ENCODE results near the gene TPD52L1.
"Not testable (repeated sequence)": the region's sequence is repeated elsewhere in the genome, so short reads cannot be mapped to it uniquely, and the experiment has no call there.

TPD52L1 gene

DNA sequence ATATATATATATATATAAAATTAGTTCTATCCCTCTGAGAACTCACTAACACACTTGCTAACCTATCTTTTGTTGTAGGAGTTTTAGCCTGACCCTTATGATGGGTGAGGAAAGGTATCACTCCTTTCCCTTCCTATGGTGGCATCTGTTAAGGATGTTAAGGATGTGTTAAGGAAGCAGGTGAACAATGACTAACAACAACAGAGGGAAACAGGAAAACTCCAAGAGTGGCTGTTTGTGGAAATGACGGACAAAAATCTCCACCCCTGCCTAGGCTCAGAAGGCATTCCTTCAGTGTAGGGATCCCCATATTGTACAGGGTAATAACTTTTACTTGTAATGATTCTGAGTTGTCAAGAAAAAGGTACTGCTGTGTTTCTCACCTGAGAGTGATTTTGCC, 8.8 kb upstream of the TPD52L1 start:
- no peak for DNase-seq

- DNase-seq: no peak
Observed at GRCh38 chr6:125149256-125150144, 4.1 kb upstream of the TPD52L1 start.

GRCh38 chr6:125151700-125152099, 1.9 kb upstream of the TPD52L1 start:
- no peak for DNase-seq

- no peak for DNase-seq
Observed at GRCh38 chr6:125154118-125154760, 666 bp downstream of the TPD52L1 start.

DNA sequence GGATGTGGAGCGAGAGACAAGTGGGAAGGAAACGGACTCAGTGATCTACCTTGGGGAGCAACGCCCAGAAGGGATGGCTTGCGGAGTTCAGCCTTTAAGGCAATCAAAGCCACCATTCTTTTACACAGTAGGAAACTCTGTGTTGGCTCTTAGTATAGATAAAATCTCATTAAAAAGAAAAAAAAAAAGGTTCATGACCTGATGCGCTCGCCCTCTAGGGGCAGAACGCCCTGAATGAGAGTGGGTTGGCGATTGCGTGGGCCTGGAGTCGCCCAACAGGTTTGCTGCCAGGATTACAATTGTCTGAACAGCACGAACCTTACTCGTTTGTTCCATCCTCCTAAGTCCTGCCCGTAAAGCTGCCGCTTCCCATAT, 1.2 kb downstream of the TPD52L1 start:
- no peak for DNase-seq

- DNase-seq: no peak
Observed at GRCh38 chr6:125155344-125155743, 1.8 kb downstream of the TPD52L1 start.

GRCh38 chr6:125156496-125156895, 2.9 kb downstream of the TPD52L1 start:
- no peak for DNase-seq

- no peak for DNase-seq
Observed at GRCh38 chr6:125157280-125157679, 3.7 kb downstream of the TPD52L1 start.

- DNase-seq: no peak
Observed at GRCh38 chr6:125157725-125158124, 4.2 kb downstream of the TPD52L1 start.

- DNase-seq: not testable (repeated sequence)
Observed at GRCh38 chr6:125163339-125163738, 9.8 kb downstream of the TPD52L1 start.

DNA sequence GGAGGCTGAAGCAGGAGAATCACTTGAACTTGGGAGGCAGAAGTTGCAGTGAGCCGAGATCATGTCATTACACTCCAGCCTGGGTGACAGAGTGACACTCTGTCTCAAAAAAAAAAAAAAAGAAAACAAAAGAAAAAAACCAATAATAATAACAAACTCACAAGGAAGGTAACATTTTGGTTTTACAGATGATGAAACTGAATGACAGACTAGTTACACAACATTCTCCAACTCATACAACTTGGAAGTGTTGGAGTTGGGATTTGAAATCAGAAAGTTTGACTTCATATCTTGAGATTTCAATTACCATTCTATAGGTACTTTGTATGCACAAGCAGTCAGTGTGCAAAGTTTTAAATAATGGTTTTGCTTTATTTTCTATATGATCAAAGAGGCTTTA, 10.2 kb downstream of the TPD52L1 start:
- no peak for DNase-seq

DNA sequence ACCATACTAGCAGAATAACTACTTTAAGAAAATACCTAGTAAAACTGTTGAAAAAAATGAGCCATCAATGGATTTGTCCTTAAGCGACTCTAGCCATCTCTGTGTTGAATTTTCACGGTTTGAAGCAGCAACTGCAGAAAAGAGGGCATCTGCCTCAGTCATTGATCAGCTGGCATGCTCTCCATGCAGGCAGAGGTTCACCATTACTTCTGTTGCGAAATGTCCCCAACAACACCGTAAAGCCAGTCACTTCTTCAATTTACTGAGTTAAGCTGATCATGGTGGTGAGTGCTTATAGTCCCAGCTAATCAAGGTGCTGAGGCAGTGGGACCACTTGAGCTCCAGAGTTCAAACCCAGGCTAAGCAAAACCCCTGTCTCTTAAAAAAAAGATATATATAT, 11.1 kb downstream of the TPD52L1 start:
- DNase-seq: no peak

- no peak for DNase-seq
Observed at GRCh38 chr6:125165256-125165655, 11.7 kb downstream of the TPD52L1 start.

- DNase-seq: no peak
Observed at GRCh38 chr6:125165776-125166175, 12.2 kb downstream of the TPD52L1 start.

DNA sequence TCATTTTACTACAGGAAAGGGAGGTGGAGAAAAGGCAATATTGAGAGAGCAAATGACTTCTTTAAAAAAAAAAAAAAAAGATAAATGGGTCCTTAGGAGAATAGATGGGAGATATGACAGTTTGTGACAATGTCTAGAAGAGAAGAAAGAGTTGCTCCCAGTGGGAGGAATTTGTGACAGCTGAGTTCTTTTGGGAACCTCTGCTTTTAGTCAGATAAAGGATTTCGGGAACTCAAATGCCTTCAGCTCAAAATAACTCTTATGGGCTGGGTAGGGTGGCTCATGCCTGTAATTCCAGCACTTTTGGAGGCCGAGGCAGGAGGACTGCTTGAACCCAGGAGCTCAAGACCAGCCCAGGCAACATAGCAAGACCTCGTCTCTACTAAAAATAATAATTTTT, 13.1 kb downstream of the TPD52L1 start:
- no peak for DNase-seq

- DNase-seq: no peak
Observed at GRCh38 chr6:125167579-125167978, 14.0 kb downstream of the TPD52L1 start.

- no peak for DNase-seq
Observed at GRCh38 chr6:125169058-125169457, 15.5 kb downstream of the TPD52L1 start.

DNA sequence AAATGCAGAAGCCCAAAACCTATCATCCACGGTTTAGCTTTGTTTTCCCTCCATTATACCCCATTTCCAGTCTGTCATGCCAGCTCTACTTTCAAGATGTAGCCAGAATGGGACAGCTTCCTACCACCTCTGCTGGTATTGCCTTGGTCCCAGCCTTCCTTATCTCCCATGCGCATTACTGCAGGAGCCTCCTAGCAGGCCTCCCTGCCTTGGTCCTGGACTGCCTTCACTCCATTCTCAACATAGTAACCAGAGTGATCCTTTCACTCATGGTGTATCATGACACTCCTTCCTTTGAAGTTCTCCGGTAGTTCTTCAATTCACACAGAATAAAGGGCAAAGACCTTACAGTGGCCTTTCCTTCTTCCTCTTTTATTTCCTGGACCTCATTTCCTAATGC, 15.9 kb downstream of the TPD52L1 start:
- no peak for DNase-seq

GRCh38 chr6:125170376-125170775, 16.8 kb downstream of the TPD52L1 start:
- no peak for DNase-seq

DNA sequence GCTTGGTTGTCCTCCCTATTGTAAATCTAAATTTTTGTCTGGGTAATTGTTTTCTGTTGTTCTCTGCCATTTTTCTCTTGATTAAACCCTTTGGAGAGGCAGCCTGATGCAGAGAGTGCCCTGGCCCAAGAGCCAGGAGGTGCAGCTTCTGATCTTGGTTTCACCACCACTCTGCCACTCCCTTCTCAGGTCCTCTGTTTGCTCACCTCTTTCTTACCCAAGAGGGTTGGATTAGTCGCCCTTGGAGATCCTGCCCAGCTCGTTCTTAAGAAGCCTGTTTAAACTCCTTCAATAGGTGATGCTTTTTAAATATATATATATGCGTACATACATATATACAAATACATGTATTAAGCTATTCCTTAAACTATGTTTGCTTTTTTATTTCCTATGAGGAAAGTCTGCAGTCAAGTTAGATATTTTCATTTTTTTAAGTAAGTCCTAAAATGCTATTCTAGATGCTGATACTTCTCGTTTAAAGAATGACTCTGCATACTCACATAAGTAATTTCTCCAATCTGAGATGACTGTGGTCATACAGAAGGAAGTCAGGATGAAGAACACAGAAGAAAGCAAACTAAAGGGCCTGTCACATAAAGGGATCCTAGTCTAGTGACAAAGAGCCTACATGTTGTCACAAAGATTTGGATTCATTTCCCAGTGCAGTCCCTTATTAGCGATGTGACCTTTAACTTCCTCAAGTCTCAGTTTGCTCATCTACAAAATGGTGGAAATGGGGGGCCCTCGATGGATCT, 19.9 kb downstream of the TPD52L1 start:
- DNase-seq: no peak

- DNase-seq: no peak
Observed at GRCh38 chr6:125174626-125175025, 21.1 kb downstream of the TPD52L1 start.

DNA sequence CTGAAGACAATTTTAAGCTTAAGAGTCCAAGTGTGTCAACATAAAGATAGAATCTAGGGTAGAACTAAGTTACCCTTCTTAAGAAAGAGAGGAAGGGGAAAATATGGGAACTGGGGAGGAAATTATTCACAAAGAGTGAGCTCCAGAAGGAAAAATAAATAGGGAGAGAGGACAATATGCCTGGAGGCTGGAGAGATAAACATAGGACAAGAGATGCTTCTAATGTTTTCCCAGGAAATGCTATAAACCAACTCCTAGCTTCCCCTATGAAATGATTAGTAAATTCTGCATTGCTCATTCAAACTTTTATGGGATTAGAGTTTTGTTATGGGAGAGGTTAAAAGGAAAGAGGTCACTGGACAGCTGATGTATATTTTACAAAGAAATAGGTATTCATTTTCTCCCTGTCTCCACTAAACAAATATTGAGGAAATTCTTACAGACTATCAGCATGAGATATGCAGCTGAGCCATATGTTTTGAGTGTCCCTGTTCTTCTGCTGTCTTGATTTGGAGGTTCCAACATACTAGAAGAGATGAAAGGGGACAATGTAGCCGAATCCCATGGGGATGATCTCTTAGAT, 22.0 kb downstream of the TPD52L1 start:
- no peak for DNase-seq

DNA sequence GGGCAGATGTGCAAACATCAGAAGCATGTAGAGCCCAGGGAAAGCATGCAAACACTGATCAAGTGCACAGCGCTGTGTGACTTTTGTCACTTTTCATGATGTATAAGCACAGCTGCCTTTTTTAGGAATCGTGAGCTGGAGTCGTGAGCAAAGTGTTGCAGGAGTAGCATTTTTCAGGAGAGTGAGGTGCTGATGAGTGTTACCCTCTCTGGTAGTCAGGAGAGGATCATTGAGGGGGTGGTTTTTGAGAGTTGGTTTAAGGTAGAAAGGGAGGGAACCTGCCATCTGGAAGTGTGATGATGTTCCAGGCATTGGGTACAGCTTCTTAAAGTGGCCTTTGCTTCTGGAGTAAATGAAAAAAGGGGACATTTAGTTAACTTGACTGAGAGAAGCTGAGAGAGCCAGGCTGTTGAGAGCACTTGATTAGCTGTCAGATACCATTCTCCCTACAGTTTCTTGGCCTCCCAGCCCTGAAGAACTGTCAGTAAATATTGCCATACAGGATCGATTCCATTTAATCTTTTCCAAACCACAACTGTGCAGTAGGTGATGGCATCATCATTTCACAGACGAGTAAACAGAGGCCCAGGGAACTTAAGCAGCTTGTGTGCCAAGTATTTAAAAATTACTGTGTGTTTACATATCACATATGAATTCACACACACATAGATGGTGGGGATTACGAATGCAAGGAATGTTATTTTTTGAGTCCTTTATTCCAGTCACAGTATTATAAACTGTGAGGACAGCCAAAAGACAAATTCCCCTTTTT, 28.9 kb downstream of the TPD52L1 start:
- no peak for DNase-seq

Data from stimulated activated naive CD4-positive, alpha-beta T cell treated with Interleukin-2 at 50 U/mL for 16 hours (primary cell).